DOHH2 (cell line): ENCODE data around the gene SCAMP2.
"Not testable (repeated sequence)": the region's sequence is repeated elsewhere in the genome, so short reads cannot be mapped to it uniquely, and the experiment has no call there.

Experiments
- H3F3A ChIP-seq: fragments of 200-600 bp; sonication (generic), shearing (Covaris generic); 2 replicates; pipeline ENCODE4 v1.6.0; 2016; ENCODE audit warnings: antibody characterized with exemption, mild to moderate bottlenecking; ENCODE audit not compliant: control insufficient read depth, insufficient read depth
- H3K27ac ChIP-seq: fragments of 200-600 bp; sonication (generic); 2 replicates; pipeline ENCODE4 v1.5.1; 2014; ENCODE audit warnings: low read depth, mild to moderate bottlenecking, low read length, moderate library complexity
- H3K27me3 ChIP-seq: fragments of 200-600 bp; sonication (generic); 2 replicates; pipeline ENCODE4 v1.6.1; 2014; ENCODE audit warnings: mild to moderate bottlenecking, low read length, mixed read lengths; ENCODE audit not compliant: control insufficient read depth
- H3K36me3 ChIP-seq: fragments of 200-600 bp; sonication (generic); 2 replicates; pipeline ENCODE4 v1.6.1; 2014; ENCODE audit warnings: mild to moderate bottlenecking, low read length, moderate library complexity, mixed read lengths; ENCODE audit not compliant: control insufficient read depth
- H3K4me1 ChIP-seq: fragments of 200-600 bp; sonication (generic); 2 replicates; pipeline ENCODE4 v1.6.1; 2014; ENCODE audit warnings: mild to moderate bottlenecking, low read length, mixed read lengths; ENCODE audit not compliant: control insufficient read depth
- H3K4me2 ChIP-seq: fragments of 200-600 bp; sonication (generic); 2 replicates; pipeline ENCODE4 v1.6.0; 2014; ENCODE audit warnings: mild to moderate bottlenecking, low read length, moderate library complexity
- H3K4me3 ChIP-seq: fragments of 200-600 bp; sonication (generic); 2 replicates; pipeline ENCODE4 v1.5.1; 2014; ENCODE audit warnings: mild to moderate bottlenecking, low read length, mixed read lengths
- H3K79me2 ChIP-seq: fragments of 200-600 bp; sonication (generic); 2 replicates; pipeline ENCODE4 v1.6.1; 2014; ENCODE audit warnings: mild to moderate bottlenecking, low read length, mixed read lengths; ENCODE audit not compliant: control insufficient read depth
- H3K9me2 ChIP-seq: fragments of 200-600 bp; sonication (generic); replicated peaks from 2 replicates; pipeline ENCODE4 v1.6.1; 2014; ENCODE audit warnings: mild to moderate bottlenecking, low read length, mixed read lengths; ENCODE audit not compliant: control insufficient read depth
- H3K9me3 ChIP-seq: fragments of 200-600 bp; sonication (generic); 2 replicates; pipeline ENCODE4 v1.6.1; 2014; ENCODE audit warnings: antibody characterized with exemption, low read length, mixed read lengths; ENCODE audit not compliant: control insufficient read depth, insufficient read depth
- H4K20me1 ChIP-seq: fragments of 200-600 bp; sonication (generic); 2 replicates; pipeline ENCODE4 v1.6.0; 2014; ENCODE audit warnings: low read depth, mild to moderate bottlenecking, antibody characterized with exemption, low read length, moderate library complexity; ENCODE audit not compliant: control insufficient read depth, insufficient read depth
- CTCF ChIP-seq: fragments of 200-600 bp; sonication (generic); IDR thresholded peaks from one replicate; pipeline ENCODE4 v1.5.1; 2014; ENCODE audit warnings: antibody characterized with exemption, mild to moderate bottlenecking, low read depth, low read length; ENCODE audit not compliant: poor library complexity, severe bottlenecking
- EZH2phosphoT487 ChIP-seq: fragments of 200-600 bp; sonication (generic); IDR thresholded peaks from 2 replicates; pipeline ENCODE4 v1.6.1; 2017; ENCODE audit warnings: borderline replicate concordance, mild to moderate bottlenecking, antibody characterized with exemption, low read length, moderate library complexity, mixed read lengths

Gene SCAMP2

GRCh38 chr15:74897300-74897701 lies 24.1 kb upstream of the SCAMP2 start:
- Histone ChIP-seq H3K9me3 (no peaks in the 10 kb centered on the region), H3K4me2 (no peak overlapping the region), H4K20me1 (no peaks in the 10 kb centered on the region), H3K36me3 (peaks cover 75% of the 10 kb centered on the region), H3K4me1 (peaks cover 18% of the 10 kb centered on the region), H3K27ac (no peak overlapping the region), H3K4me3 (no peak overlapping the region), H3K79me2 (no peaks in the 10 kb centered on the region), H3K27me3 (no peaks in the 10 kb centered on the region), H3F3A (peaks cover 11% of the 10 kb centered on the region), H3K9me2 (no peaks in the 10 kb centered on the region)
- no peak for TF ChIP-seq CTCF
- TF ChIP-seq EZH2phosphoT487 = no peak

DNA sequence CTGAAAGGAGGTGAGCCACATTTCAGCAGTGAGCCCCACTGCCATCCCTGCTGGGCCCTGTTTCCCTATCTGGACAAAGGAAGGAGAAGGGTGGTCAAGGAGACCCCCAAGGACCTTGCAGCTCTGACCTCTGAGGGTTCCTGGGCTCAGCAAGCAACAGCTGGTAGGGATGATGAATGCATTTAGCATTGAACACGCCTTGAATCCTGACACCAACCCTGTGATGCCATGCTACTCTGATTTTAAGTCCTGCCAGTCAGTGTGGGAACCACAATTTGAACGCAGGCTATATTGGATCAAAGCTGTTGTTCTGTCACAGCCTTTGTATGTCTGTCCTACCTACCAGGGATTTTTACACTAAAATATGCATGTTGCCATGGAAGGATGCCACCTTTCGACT lies 23.2 kb upstream of the SCAMP2 start:
- peaks cover 2% of the 10 kb centered on the region; the same call in 1 of the 2 replicates for H3K79me2 ChIP-seq
- H3K4me2 ChIP-seq = no peak overlapping the region
- H3K27ac ChIP-seq = no peak overlapping the region

DNA sequence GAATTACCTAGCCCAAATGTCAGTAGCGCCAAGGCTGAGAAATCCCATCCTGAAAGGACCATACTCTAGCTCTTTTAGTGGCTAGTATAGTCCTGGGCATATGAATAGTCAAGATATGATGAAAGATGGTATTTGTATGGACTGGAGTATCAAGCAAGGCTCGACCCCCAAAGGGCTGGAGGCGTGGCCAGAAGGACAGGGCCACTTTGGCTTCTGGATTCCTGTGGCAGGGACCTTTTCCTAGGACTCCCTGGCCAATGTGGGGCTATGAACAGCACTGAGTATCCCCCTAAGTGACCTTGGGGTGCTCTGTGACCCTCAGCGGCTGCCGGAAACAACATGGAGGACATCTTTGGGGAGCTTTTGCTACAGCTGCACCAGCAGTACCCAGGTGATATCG lies 22.7 kb upstream of the SCAMP2 start:
- TF ChIP-seq EZH2phosphoT487 (no peak), CTCF (no peak)
- peaks cover 5% of the 10 kb centered on the region for H3K79me2 ChIP-seq
- H3K9me3 ChIP-seq = no peaks in the 10 kb centered on the region
- no peak overlapping the region for H3K4me3 ChIP-seq
- H3K4me2 ChIP-seq = no peak overlapping the region
- no peaks in the 10 kb centered on the region for H3K27me3 ChIP-seq
- H3K36me3 ChIP-seq = peaks cover 75% of the 10 kb centered on the region
- H3F3A ChIP-seq = peaks cover 6% of the 10 kb centered on the region; the same call in 1 of the 2 replicates
- H4K20me1 ChIP-seq = no peaks in the 10 kb centered on the region
- H3K9me2 ChIP-seq = no peaks in the 10 kb centered on the region
- H3K27ac ChIP-seq = no peak overlapping the region
- peaks cover 16% of the 10 kb centered on the region for H3K4me1 ChIP-seq

More for the DNA sequence above, 23.2 kb upstream of the SCAMP2 start:
- Histone ChIP-seq H3K27me3 (no peaks in the 10 kb centered on the region), H3K4me3 (no peak overlapping the region), H3F3A (peaks cover 6% of the 10 kb centered on the region; the same call in 1 of the 2 replicates), H3K9me3 (no peaks in the 10 kb centered on the region), H4K20me1 (no peaks in the 10 kb centered on the region), H3K9me2 (no peaks in the 10 kb centered on the region), H3K36me3 (peaks cover 76% of the 10 kb centered on the region), H3K4me1 (peaks cover 14% of the 10 kb centered on the region)
- TF ChIP-seq EZH2phosphoT487 = no peak
- TF ChIP-seq CTCF = no peak

DNA sequence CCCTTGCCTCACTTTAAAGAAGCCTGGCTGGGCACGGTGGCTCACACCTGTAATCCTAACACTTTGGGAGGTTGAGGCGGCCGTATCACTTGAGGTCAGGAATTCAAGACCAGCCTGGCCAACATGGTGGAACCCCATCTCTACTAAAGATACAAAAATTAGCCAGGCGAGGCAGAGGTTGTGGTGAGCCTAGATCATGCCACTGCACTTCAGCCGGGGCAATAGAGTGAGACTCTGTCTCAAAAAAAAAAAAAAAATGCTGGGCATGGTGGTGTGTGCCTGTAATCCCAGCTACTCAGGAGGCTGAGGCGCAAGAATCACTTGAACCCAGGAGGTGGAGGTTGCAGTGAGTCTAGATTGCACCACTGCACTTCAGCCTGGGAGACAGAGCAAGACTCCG lies 21.2 kb upstream of the SCAMP2 start:
- peaks cover 14% of the 10 kb centered on the region for H3K79me2 ChIP-seq
- H4K20me1 ChIP-seq, H3K4me2 ChIP-seq, H3K4me3 ChIP-seq, H3K9me2 ChIP-seq, H3K9me3 ChIP-seq, H3K27ac ChIP-seq, H3F3A ChIP-seq, H3K27me3 ChIP-seq: not testable (repeated sequence)
- peaks cover 25% of the 10 kb centered on the region for H3K4me1 ChIP-seq
- peaks cover 62% of the 10 kb centered on the region for H3K36me3 ChIP-seq
